Activated CD8-positive, alpha-beta memory T cell treated with anti-CD3 and anti-CD28 coated beads for 24 hours (primary cell): ENCODE data around the gene TBC1D5.

ENCODE experiments used
- DNase-seq: peaks from one replicate; pipeline ENCODE4 v3.0.0-alpha.2; 2020

The TBC1D5 gene

GRCh38 chr3:17144665-17144993 is 597.8 kb downstream of the TBC1D5 start:
- DNase-seq, result peak; percentile 54

GRCh38 chr3:17143893-17144664 is 598.4 kb downstream of the TBC1D5 start:
- DNase-seq, result no peak

GRCh38 chr3:17142516-17142915 is 599.9 kb downstream of the TBC1D5 start:
- no peak for DNase-seq

GRCh38 chr3:17141699-17142098 is 600.7 kb downstream of the TBC1D5 start:
- DNase-seq, result no peak

GRCh38 chr3:17140670-17141505 is 601.5 kb downstream of the TBC1D5 start:
- no peak for DNase-seq

GRCh38 chr3:17138246-17139039 is 604.0 kb downstream of the TBC1D5 start:
- DNase-seq, result no peak

GRCh38 chr3:17137321-17137826 is 605.1 kb downstream of the TBC1D5 start:
- no peak for DNase-seq

GRCh38 chr3:17136136-17136721 is 606.2 kb downstream of the TBC1D5 start:
- DNase-seq, result peak; percentile 21

- DNase-seq, result peak; percentile 28
These were observed 606.7 kb downstream of the TBC1D5 start for GRCh38 chr3:17135696-17136095.

GRCh38 chr3:17133632-17134545 is 608.5 kb downstream of the TBC1D5 start:
- peak; percentile 47 for DNase-seq

GRCh38 chr3:17132286-17133115 is 609.9 kb downstream of the TBC1D5 start:
- DNase-seq, result no peak

- DNase-seq, result peak; percentile 24
These were observed 611.5 kb downstream of the TBC1D5 start for GRCh38 chr3:17130956-17131355.

GRCh38 chr3:17129556-17129955 is 612.9 kb downstream of the TBC1D5 start:
- peak; percentile 15 for DNase-seq

- peak; percentile 26 for DNase-seq
These were observed 613.8 kb downstream of the TBC1D5 start for GRCh38 chr3:17128671-17129070.

GRCh38 chr3:17125738-17126442 is 616.5 kb downstream of the TBC1D5 start:
- DNase-seq, result peak; percentile 15

GRCh38 chr3:17122758-17123157 is 619.7 kb downstream of the TBC1D5 start:
- peak; percentile 9 for DNase-seq

GRCh38 chr3:17121336-17121735 is 621.1 kb downstream of the TBC1D5 start:
- no peak for DNase-seq

- DNase-seq, result peak; percentile 13
These were observed 622.3 kb downstream of the TBC1D5 start for GRCh38 chr3:17120115-17120514.

- peak; percentile 33 for DNase-seq
These were observed 623.0 kb downstream of the TBC1D5 start for GRCh38 chr3:17119201-17120072.
